Loucy (cell line): Measurements from ENCODE around the gene F11R.
"Not testable (repeated sequence)": the region's sequence is repeated elsewhere in the genome, so short reads cannot be mapped to it uniquely, and the experiment has no call there.

Experiments
- H2AFZ ChIP-seq: fragments of 200-600 bp; sonication (generic); 2 replicates; pipeline ENCODE4 v1.6.0; 2016; ENCODE audit warnings: antibody characterized with exemption, mild to moderate bottlenecking, low read length, moderate library complexity
- H3F3A ChIP-seq: fragments of 200-600 bp; 2 replicates; pipeline ENCODE4 v1.6.0; 2016; ENCODE audit warnings: antibody characterized with exemption, low read depth, mild to moderate bottlenecking
- H3K27me3 ChIP-seq: fragments of 200-600 bp; sonication (generic); 2 replicates; pipeline ENCODE4 v1.6.1; 2014; ENCODE audit warnings: low read length, mild to moderate bottlenecking; ENCODE audit not compliant: insufficient read depth, poor library complexity, severe bottlenecking
- H3K36me3 ChIP-seq: fragments of 200-600 bp; sonication (generic); 2 replicates; pipeline ENCODE4 v1.6.1; 2016; ENCODE audit warnings: low read length; ENCODE audit not compliant: insufficient read depth
- H3K4me1 ChIP-seq: fragments of 200-600 bp; sonication (generic); 2 replicates; pipeline ENCODE4 v1.5.1; 2014; ENCODE audit warnings: low read length, mild to moderate bottlenecking; ENCODE audit not compliant: insufficient read depth, poor library complexity, severe bottlenecking
- H3K4me2 ChIP-seq: fragments of 200-600 bp; sonication (generic); 2 replicates; pipeline ENCODE4 v1.6.0; 2014; ENCODE audit warnings: antibody characterized with exemption, low read length, low read depth, mild to moderate bottlenecking; ENCODE audit not compliant: poor library complexity, severe bottlenecking
- H3K4me3 ChIP-seq: fragments of 200-600 bp; sonication (generic); 2 replicates; pipeline ENCODE4 v1.5.1; 2014; ENCODE audit warnings: low read length, mild to moderate bottlenecking, mixed read lengths; ENCODE audit not compliant: poor library complexity, severe bottlenecking
- H3K79me2 ChIP-seq: fragments of 200-600 bp; sonication (generic); 2 replicates; pipeline ENCODE4 v1.6.1; 2014; ENCODE audit warnings: low read length; ENCODE audit not compliant: insufficient read depth
- H3K9ac ChIP-seq: fragments of 200-600 bp; sonication (generic); 2 replicates; pipeline ENCODE4 v1.6.0; 2014; ENCODE audit warnings: mild to moderate bottlenecking, low read depth, low read length, moderate library complexity; ENCODE audit not compliant: poor library complexity, severe bottlenecking
- H3K9me2 ChIP-seq: fragments of 200-600 bp; sonication (generic); replicated peaks from 2 replicates; pipeline ENCODE4 v1.6.1; 2016; ENCODE audit warnings: low read depth, low read length, mixed read lengths
- H3K9me3 ChIP-seq: fragments of 200-600 bp; sonication (generic); 2 replicates; pipeline ENCODE4 v1.6.1; 2014; ENCODE audit warnings: mild to moderate bottlenecking, antibody characterized with exemption, low read length, low read depth; ENCODE audit not compliant: insufficient read depth
- H4K20me1 ChIP-seq: fragments of 200-600 bp; sonication (generic); 2 replicates; pipeline ENCODE4 v1.6.0; 2014; ENCODE audit warnings: antibody characterized with exemption, low read length, mild to moderate bottlenecking; ENCODE audit not compliant: insufficient read depth, poor library complexity, severe bottlenecking
- CTCF ChIP-seq: fragments of 200-600 bp; sonication (generic); conservative IDR thresholded peaks from 2 replicates; pipeline ENCODE4 v1.5.1; 2014; ENCODE audit warnings: mild to moderate bottlenecking, antibody characterized with exemption, low read length
- EZH2phosphoT487 ChIP-seq: fragments of 200-600 bp; IDR thresholded peaks from 2 replicates; pipeline ENCODE4 v1.6.1; 2018; ENCODE audit warnings: antibody characterized with exemption, mild to moderate bottlenecking, moderate library complexity, borderline replicate concordance

The F11R gene

DNA sequence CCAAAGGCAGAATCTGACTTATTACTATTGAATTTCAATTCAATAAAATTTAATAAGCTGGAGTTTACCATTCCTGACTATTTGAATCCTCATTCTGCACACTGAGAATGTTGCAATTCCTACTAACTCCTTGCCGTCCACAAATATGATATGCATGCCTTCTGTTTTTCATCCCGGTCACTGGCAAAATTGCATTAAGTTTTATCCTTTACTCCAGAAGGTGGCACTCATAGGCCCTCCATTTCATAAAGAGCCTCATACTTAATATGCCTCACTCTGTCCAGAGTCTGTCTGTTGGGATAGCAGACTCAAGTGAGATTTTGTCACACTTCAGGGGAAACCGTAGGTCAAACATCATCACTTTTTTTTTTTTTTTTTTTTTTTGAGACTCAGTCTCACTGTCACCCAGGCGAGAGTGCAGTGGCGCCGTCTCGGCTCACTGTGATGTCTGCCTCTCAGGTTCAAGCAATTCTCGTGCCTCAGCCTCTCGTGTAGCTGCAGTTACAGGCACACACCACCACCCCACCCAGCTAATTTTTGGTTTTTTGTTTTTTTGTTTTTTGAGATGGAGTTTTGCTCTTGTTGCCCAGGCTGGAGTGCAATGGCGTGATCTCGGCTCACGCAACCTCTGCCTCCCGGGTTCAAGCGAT, 27.3 kb downstream of the F11R start:
- Histone ChIP-seq H4K20me1 (no peaks in the 10 kb centered on the region), H3K4me3 (no peak overlapping the region), H3K4me1 (peaks cover 7% of the 10 kb centered on the region), H3K9me2 (no peaks in the 10 kb centered on the region), H3K27me3 (no peaks in the 10 kb centered on the region), H3F3A (no peaks in the 10 kb centered on the region), H3K9ac (no peak overlapping the region), H3K4me2 (no peak overlapping the region), H2AFZ (no peak overlapping the region), H3K9me3 (no peaks in the 10 kb centered on the region), H3K79me2 (no peaks in the 10 kb centered on the region), H3K36me3 (peaks cover 10% of the 10 kb centered on the region; the same call in 1 of the 2 replicates)
- peak; percentile 60 for TF ChIP-seq CTCF
- TF ChIP-seq EZH2phosphoT487, result no peak

DNA sequence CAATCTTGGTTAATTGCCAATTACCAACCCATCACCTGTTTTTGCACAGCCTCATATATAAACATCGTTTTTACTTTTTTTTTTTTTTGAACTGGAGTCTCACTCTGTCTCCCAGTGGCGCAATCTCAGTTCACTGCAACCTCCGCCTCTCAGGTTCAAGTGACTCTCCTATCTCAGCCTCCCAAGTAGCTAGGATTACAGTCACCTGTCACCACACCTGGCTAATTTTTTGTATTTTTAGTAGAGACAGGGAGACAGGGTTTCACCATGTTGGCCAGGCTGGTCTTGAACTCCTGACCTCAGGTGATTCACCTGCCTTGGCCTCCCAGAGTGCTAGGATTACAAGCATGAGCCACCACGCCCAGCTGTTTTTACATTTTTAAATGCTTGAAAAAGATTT, 28.9 kb downstream of the F11R start:
- H3F3A ChIP-seq, H2AFZ ChIP-seq, H3K27me3 ChIP-seq, H3K4me2 ChIP-seq, H3K9me2 ChIP-seq, H3K9ac ChIP-seq, H4K20me1 ChIP-seq, H3K36me3 ChIP-seq, H3K4me3 ChIP-seq, H3K4me1 ChIP-seq, H3K79me2 ChIP-seq, H3K9me3 ChIP-seq: not testable (repeated sequence)

DNA sequence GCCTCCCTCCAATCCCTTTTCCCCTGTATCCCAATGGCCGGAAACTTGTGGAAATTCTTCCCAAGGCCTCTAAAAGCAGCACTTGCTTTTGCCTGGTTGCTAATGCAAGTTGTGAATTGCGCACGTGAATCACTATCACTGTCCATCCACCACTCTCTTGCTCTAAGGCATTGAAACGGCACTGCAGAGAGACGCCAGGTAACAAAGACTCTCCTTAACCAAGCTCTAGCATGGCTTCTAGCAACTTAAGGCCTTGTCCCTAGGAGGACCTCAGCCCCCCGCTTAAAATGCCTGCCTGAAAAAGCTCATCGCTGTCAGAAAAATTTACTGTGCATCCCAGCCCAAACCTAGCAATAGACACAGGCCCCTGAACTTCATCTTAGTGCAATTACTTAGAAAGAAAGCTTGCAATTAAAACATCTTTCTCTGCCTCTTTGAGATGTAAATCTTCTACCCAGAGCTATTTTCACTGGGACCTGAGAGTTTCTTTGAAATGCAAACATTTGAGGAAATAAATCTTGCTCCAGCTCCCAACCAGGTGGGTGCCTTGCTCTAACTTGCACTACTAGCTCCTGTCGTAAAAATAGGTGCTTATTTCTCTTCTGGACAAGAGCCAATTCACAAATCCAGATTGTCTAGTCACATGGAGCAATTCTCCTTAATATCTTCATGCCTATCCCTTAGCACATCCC, 33.4 kb downstream of the F11R start:
- H3K4me3 ChIP-seq, result no peak overlapping the region
- H3K4me2 ChIP-seq, result no peak overlapping the region
- H3K9me2 ChIP-seq, result no peaks in the 10 kb centered on the region
- no peaks in the 10 kb centered on the region for H3K36me3 ChIP-seq
- no peaks in the 10 kb centered on the region for H3K9me3 ChIP-seq
- TF ChIP-seq CTCF (no peak), EZH2phosphoT487 (no peak)
- H3K4me1 ChIP-seq, result peaks cover 3% of the 10 kb centered on the region
- H3K79me2 ChIP-seq, result no peaks in the 10 kb centered on the region
- no peaks in the 10 kb centered on the region for H3F3A ChIP-seq
- H3K27me3 ChIP-seq, result no peaks in the 10 kb centered on the region
- no peak overlapping the region for H3K9ac ChIP-seq
- H4K20me1 ChIP-seq, result no peaks in the 10 kb centered on the region
- no peak overlapping the region for H2AFZ ChIP-seq

DNA sequence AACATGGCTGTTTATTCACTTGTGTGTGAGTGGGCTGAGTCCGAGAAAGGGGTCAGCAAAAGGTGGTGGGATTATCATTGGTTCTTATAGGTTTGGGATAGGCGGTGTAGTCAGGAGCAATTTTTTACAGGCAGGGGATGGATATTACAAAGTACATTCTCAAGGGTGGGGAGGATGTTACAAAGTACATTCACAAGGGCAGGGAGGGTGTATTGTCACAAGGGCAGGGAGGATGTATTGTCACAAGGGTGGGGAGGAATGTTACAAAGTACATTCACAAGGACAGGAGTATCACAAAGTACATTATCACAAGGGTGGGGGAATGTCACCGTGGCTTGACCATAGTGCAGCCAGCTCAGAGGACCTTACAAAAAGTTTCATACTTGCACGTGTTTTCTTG, 35.2 kb downstream of the F11R start:
- no peaks in the 10 kb centered on the region for H3K36me3 ChIP-seq

More for the DNA sequence above, 35.2 kb downstream of the F11R start:
- H4K20me1 ChIP-seq, result no peaks in the 10 kb centered on the region
- H3K79me2 ChIP-seq, result no peaks in the 10 kb centered on the region
- no peaks in the 10 kb centered on the region for H3K9me3 ChIP-seq
- no peak overlapping the region for H3K9ac ChIP-seq
- no peaks in the 10 kb centered on the region for H3K27me3 ChIP-seq
- H3K4me3 ChIP-seq, result no peak overlapping the region
- no peaks in the 10 kb centered on the region for H3K9me2 ChIP-seq
- no peak overlapping the region for H2AFZ ChIP-seq
- peaks cover 3% of the 10 kb centered on the region for H3K4me1 ChIP-seq
- no peak overlapping the region for H3K4me2 ChIP-seq
- TF ChIP-seq CTCF, result no peak
- TF ChIP-seq EZH2phosphoT487, result no peak
- no peaks in the 10 kb centered on the region for H3F3A ChIP-seq
